Neuronal stem cell (in vitro differentiated cells): ENCODE data around the gene CFAP251.
"Not testable (repeated sequence)": the region's sequence is repeated elsewhere in the genome, so short reads cannot be mapped to it uniquely, and the experiment has no call there.

ENCODE experiments used
- DNase-seq: peaks from one replicate; pipeline ENCODE4 v3.0.0-alpha.2; 2013; ENCODE audit warnings: low spot score
- H2AFZ ChIP-seq: one replicate; pipeline ENCODE4 v1.6.1; 2013; ENCODE audit warnings: mild to moderate bottlenecking, low read length, inconsistent platforms
- H2AK5ac ChIP-seq: 2 replicates; pipeline ENCODE4 v1.6.1; 2013; ENCODE audit warnings: low read depth, mild to moderate bottlenecking, inconsistent platforms, low read length, moderate library complexity, mixed read lengths
- H2BK120ac ChIP-seq: 2 replicates; pipeline ENCODE4 v1.6.1; 2013; ENCODE audit warnings: low read depth, mild to moderate bottlenecking, inconsistent platforms, low read length, moderate library complexity, mixed read lengths
- H2BK12ac ChIP-seq: one replicate; pipeline ENCODE4 v1.6.1; 2013; ENCODE audit warnings: low read length, inconsistent platforms
- H2BK15ac ChIP-seq: 2 replicates; pipeline ENCODE4 v1.6.1; 2013; ENCODE audit warnings: mild to moderate bottlenecking, low read length, inconsistent platforms, mixed read lengths
- H2BK5ac ChIP-seq: one replicate; pipeline ENCODE4 v1.6.1; 2013; ENCODE audit warnings: inconsistent platforms, mild to moderate bottlenecking, low read length, moderate library complexity
- H3K14ac ChIP-seq: one replicate; pipeline ENCODE4 v1.6.1; 2013; ENCODE audit warnings: low read length, inconsistent platforms
- H3K18ac ChIP-seq: 2 replicates; pipeline ENCODE4 v1.6.1; 2013; ENCODE audit warnings: low read length, inconsistent platforms
- H3K23ac ChIP-seq: 2 replicates; pipeline ENCODE4 v1.6.1; 2013; ENCODE audit warnings: low read depth, mild to moderate bottlenecking, mixed read lengths, low read length, inconsistent platforms; ENCODE audit not compliant: poor library complexity
- H3K27ac ChIP-seq: replicated peaks from 3 replicates; pipeline ENCODE4 v1.5.1; 2013; ENCODE audit warnings: low read length, inconsistent platforms
- H3K27me3 ChIP-seq, 3 experiments: 2 replicates each; pipeline ENCODE4 v1.6.1; 2013; ENCODE audit warnings: low read length in 3 of 3, mild to moderate bottlenecking in 2 of 3, inconsistent platforms in 1 of 3, low read depth in 1 of 3, mixed read lengths in 1 of 3, moderate library complexity in 1 of 3; ENCODE audit not compliant: control insufficient read depth in 3 of 3, insufficient read depth in 3 of 3
- H3K36me3 ChIP-seq, 2 donors: replicated peaks in 1 of 2; 2 replicates each; pipeline ENCODE4 v1.6.1; 2013; ENCODE audit warnings: low read length in 2 of 2; ENCODE audit not compliant: control insufficient read depth in 2 of 2, insufficient read depth in 2 of 2
- H3K4ac ChIP-seq: 2 replicates; pipeline ENCODE4 v1.6.1; 2013; ENCODE audit warnings: inconsistent platforms, mild to moderate bottlenecking, low read length, moderate library complexity
- H3K4me1 ChIP-seq, 2 donors: 1 replicate in 1 of 2; 2 replicates in 1 of 2; pipeline ENCODE4 v1.6.1; 2013; ENCODE audit warnings: low read length in 2 of 2, low read depth in 1 of 2; ENCODE audit not compliant: control insufficient read depth in 2 of 2, insufficient read depth in 1 of 2
- H3K4me2 ChIP-seq: one replicate; pipeline ENCODE4 v1.6.1; 2013; ENCODE audit warnings: mild to moderate bottlenecking, low read length, inconsistent platforms; ENCODE audit not compliant: insufficient read depth, poor library complexity, severe bottlenecking
- H3K4me3 ChIP-seq, 2 donors: 2 replicates each; pipeline ENCODE4 v1.5.1; 2013; ENCODE audit warnings: low read length in 2 of 2, mild to moderate bottlenecking in 2 of 2, inconsistent platforms in 1 of 2, moderate library complexity in 1 of 2
- H3K79me1 ChIP-seq: one replicate; pipeline ENCODE4 v1.6.1; 2013; ENCODE audit warnings: low read depth, mild to moderate bottlenecking, inconsistent platforms, low read length, moderate library complexity
- H3K9ac ChIP-seq: one replicate; pipeline ENCODE4 v1.6.1; 2013; ENCODE audit warnings: mild to moderate bottlenecking, low read depth, low read length, inconsistent platforms; ENCODE audit not compliant: poor library complexity
- H3K9me3 ChIP-seq, 2 donors: replicated peaks in 1 of 2; 2 replicates each; pipeline versions ENCODE3 to v1.6.1; 2013; ENCODE audit warnings: low read length in 2 of 2, mild to moderate bottlenecking in 2 of 2, inconsistent platforms in 1 of 2, low read depth in 1 of 2, mixed read lengths in 1 of 2, moderate library complexity in 1 of 2; ENCODE audit not compliant: control insufficient read depth in 2 of 2, insufficient read depth in 1 of 2
- H4K8ac ChIP-seq: one replicate; pipeline ENCODE4 v1.6.1; 2013; ENCODE audit warnings: low read depth, mild to moderate bottlenecking, inconsistent platforms, low read length, moderate library complexity
- H4K91ac ChIP-seq: one replicate; pipeline ENCODE4 v1.6.1; 2013; ENCODE audit warnings: low read length, low read depth, mild to moderate bottlenecking, inconsistent platforms; ENCODE audit not compliant: poor library complexity
- WGBS, 2 donors: extraction: QIAGEN DNeasy Blood & Tissue Kit; methylation state at CpG; one replicate each; pipeline ENCODE4 v1.1.7; 2013; ENCODE audit warnings: missing lambda C conversion rate in 2 of 2, mixed read lengths in 1 of 2; ENCODE audit not compliant: insufficient read length in 2 of 2, insufficient replicate concordance in 1 of 2; ENCODE audit errors: extremely low coverage in 2 of 2; 5-methylcytosine and 5-hydroxymethylcytosine counted together

CFAP251 gene

DNA sequence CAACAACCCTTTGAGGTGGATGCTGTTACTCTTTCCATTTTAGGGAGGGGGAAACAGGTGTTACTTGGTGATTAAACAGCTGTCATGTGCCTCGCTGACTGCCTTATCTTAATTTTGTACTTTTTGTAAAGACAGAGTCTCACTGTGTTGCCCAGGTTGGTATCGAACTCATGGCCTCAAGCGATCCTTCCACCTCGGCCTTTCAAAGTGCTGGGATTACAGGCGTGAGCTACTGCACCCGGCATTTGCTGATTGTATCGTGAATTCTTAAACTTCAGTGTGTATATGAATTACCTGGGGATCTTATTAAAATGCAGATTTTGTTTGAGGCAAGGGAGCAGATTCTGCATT, 29.1 kb upstream of the CFAP251 start:
- Histone ChIP-seq H4K8ac (no peak overlapping the region), H4K91ac (no peak overlapping the region), H3K4me1 (peaks cover 4 to 6% of the 10 kb centered on the region in 2 donors), H2BK12ac (no peak overlapping the region), H2AK5ac (no peak overlapping the region), H3K4ac (no peak overlapping the region), H3K14ac (no peak overlapping the region), H2AFZ (peak overlapping the region; percentile 94), H3K79me1 (peaks cover 3% of the 10 kb centered on the region), H3K27me3 (no peaks in the 10 kb centered on the region), H3K9me3 (no peaks in the 10 kb centered on the region), H3K18ac (no peak overlapping the region), H3K27ac (no peak overlapping the region), H2BK5ac (peak overlapping the region; percentile 21), H2BK15ac (no peak overlapping the region), H3K36me3 (peaks cover 0 to 17% of the 10 kb centered on the region in 2 donors), H3K4me2 (peak overlapping the region; percentile 75), H3K23ac (no peak overlapping the region), H3K4me3 (peak overlapping the region; percentile 82 to 91), H3K9ac (peak overlapping the region; percentile 60), H2BK120ac (no peak overlapping the region)
- no CpG with 5 or more reads among the region's 7 CpGs for WGBS, 2 donors
- DNase-seq: no peak

DNA sequence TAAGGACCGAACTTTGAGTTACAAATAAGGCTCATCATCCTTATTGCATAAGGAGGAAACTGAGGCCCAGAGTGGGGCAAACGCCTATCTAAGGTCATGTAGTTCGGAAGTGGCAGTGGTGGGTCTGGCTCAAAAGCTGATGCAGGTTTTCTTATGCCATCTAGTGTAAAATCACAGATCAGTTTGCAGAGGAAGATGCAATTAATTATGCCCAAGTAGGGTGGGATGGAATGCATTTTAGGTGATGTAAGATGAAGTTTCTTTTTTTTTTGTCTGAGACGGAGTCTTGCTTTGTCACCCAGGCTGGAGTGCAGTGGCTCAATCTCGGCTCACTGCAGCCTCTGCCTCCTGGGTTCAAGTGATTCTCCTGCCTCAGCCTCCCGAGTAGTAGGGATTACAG, 28.7 kb upstream of the CFAP251 start:
- H3K18ac ChIP-seq, H3K14ac ChIP-seq, H3K4me1 ChIP-seq, H3K9me3 ChIP-seq, H2AFZ ChIP-seq, H2BK5ac ChIP-seq, H2BK12ac ChIP-seq, H4K91ac ChIP-seq, H2AK5ac ChIP-seq, DNase-seq, H3K79me1 ChIP-seq, H4K8ac ChIP-seq, H3K4ac ChIP-seq, H3K27me3 ChIP-seq, H3K23ac ChIP-seq, H2BK120ac ChIP-seq, H3K9ac ChIP-seq, H3K27ac ChIP-seq, H2BK15ac ChIP-seq: not testable (repeated sequence)
- peak overlapping the region in 1 of 2 donors; percentile 82 for H3K4me3 ChIP-seq
- H3K36me3 ChIP-seq: peaks cover 2 to 21% of the 10 kb centered on the region in 2 donors
- peak overlapping the region; percentile 75 for H3K4me2 ChIP-seq
- no CpG with 5 or more reads among the region's 6 CpGs for WGBS, 2 donors

DNA sequence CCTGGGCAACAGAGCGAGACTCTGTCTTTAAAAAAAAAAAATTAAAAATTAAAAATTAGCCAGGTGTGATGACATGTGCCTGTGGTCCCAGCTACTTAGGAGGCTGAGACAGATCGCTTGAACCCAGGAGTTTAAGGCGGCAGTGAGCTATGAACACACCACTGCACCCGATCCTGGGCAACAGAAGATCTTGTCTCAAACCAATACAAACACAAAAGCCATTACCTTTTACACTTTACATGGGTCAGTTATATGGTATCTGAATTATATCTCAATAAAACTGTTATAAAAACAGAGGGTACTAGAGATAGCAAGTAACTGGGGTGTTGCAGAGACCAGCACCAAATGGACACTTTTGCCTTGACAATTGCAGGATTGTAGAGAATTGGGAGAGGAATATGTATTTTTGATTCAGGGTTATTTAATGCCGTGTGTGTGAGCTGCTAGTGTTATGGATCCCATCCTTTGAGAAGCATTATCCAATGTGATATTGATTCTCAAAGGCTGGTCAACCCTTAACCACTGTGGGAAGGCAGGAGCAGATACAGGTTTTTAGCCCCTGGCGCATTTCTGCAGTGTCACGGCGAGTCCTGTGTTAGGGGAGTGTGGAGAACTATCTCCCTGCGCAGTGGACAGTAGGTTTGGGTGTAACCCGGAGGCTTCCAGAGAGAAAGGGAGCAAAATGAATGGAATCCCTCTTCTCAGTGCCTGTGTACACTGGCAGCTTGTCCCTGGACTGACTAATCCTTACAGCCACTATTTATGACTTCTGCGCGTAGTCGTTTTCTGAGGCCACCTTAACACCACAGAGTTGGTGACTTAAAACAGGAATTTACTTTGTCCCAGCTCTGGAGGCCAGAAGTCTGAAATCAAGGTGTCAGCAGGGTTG, 25.5 kb upstream of the CFAP251 start:
- no peak overlapping the region for H2BK12ac ChIP-seq
- H3K4ac ChIP-seq: no peak overlapping the region
- H3K9ac ChIP-seq: no peak overlapping the region
- DNase-seq: no peak
- H2BK120ac ChIP-seq: no peak overlapping the region
- H2BK15ac ChIP-seq: no peak overlapping the region
- peaks cover 3% of the 10 kb centered on the region for H3K79me1 ChIP-seq
- no peak overlapping the region for H2AFZ ChIP-seq
- no peak overlapping the region for H3K4me3 ChIP-seq
- no CpG with 5 or more reads among the region's 13 CpGs for WGBS, 2 donors
- H2BK5ac ChIP-seq: no peak overlapping the region
- H3K36me3 ChIP-seq: peaks cover 2 to 43% of the 10 kb centered on the region in 2 donors
- H3K27me3 ChIP-seq: no peaks in the 10 kb centered on the region
- peaks cover 4 to 6% of the 10 kb centered on the region in 2 donors for H3K4me1 ChIP-seq
- no peak overlapping the region for H2AK5ac ChIP-seq
- no peak overlapping the region for H3K4me2 ChIP-seq
- no peak overlapping the region for H3K23ac ChIP-seq
- H4K8ac ChIP-seq: no peak overlapping the region
- no peak overlapping the region for H3K27ac ChIP-seq
- no peak overlapping the region for H3K18ac ChIP-seq
- no peaks in the 10 kb centered on the region for H3K9me3 ChIP-seq
- no peak overlapping the region for H3K14ac ChIP-seq
- H4K91ac ChIP-seq: peak overlapping the region; percentile 43

DNA sequence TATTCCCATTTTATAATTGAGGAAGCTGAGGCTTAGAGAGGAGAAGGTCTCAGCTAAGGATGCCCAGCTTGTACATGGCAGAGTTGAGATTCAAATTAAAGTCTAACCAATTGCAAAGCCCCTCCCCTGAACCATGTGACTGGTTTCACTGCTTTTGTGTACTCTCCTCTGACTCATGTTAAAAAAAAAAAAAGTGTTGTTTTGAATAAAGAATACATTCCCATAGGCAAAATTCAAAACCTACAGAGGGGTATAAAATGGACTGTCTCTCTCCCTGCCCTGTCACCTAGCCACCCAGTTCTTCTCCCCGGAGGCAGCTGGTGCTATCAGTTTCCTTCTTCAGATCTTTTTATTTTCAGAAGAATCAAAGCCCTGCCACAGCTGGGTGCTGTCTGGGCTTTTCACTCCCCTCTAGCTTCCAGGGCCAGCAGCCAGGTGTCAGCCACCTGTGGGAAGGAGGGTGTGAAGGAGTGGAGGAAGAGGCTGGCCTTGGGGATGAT, 24.4 kb upstream of the CFAP251 start:
- no peak overlapping the region for H3K9ac ChIP-seq
- no peak overlapping the region for H3K23ac ChIP-seq
- H2AK5ac ChIP-seq: no peak overlapping the region
- H3K14ac ChIP-seq: no peak overlapping the region
- no peak overlapping the region for H3K18ac ChIP-seq
- WGBS, 2 donors: no CpG with 5 or more reads among the region's 1 CpG
- H3K79me1 ChIP-seq: peaks cover 3% of the 10 kb centered on the region
- no peak overlapping the region for H4K91ac ChIP-seq
- H3K36me3 ChIP-seq: peaks cover 2 to 51% of the 10 kb centered on the region in 2 donors
- no peak overlapping the region for H4K8ac ChIP-seq
- no peak overlapping the region for H2BK120ac ChIP-seq
- H3K4me2 ChIP-seq: no peak overlapping the region
- H2BK12ac ChIP-seq: no peak overlapping the region
- no peak overlapping the region for H2AFZ ChIP-seq
- H3K4ac ChIP-seq: no peak overlapping the region
- H3K27me3 ChIP-seq: no peaks in the 10 kb centered on the region
- DNase-seq: no peak
- H3K27ac ChIP-seq: no peak overlapping the region
- no peaks in the 10 kb centered on the region for H3K9me3 ChIP-seq
- no peak overlapping the region for H3K4me3 ChIP-seq
- no peak overlapping the region for H2BK5ac ChIP-seq
- H2BK15ac ChIP-seq: no peak overlapping the region
- H3K4me1 ChIP-seq: peaks cover 2 to 6% of the 10 kb centered on the region in 2 donors
